ENCODE data around the gene KLC3.
"Not testable (repeated sequence)": the region's sequence is repeated elsewhere in the genome, so short reads cannot be mapped to it uniquely, and the experiment has no call there.

Gene KLC3

GRCh38 chr19:45314708-45315245 is 25.8 kb upstream of the KLC3 start:
- Histone ChIP-seq H3K27ac (no peak overlapping the region), H3K4me3 (no peak overlapping the region)

- H3K27ac ChIP-seq: no peak overlapping the region
- H3K4me3 ChIP-seq: no peak overlapping the region
Observed at GRCh38 chr19:45315304-45315703, 25.2 kb upstream of the KLC3 start.

DNA sequence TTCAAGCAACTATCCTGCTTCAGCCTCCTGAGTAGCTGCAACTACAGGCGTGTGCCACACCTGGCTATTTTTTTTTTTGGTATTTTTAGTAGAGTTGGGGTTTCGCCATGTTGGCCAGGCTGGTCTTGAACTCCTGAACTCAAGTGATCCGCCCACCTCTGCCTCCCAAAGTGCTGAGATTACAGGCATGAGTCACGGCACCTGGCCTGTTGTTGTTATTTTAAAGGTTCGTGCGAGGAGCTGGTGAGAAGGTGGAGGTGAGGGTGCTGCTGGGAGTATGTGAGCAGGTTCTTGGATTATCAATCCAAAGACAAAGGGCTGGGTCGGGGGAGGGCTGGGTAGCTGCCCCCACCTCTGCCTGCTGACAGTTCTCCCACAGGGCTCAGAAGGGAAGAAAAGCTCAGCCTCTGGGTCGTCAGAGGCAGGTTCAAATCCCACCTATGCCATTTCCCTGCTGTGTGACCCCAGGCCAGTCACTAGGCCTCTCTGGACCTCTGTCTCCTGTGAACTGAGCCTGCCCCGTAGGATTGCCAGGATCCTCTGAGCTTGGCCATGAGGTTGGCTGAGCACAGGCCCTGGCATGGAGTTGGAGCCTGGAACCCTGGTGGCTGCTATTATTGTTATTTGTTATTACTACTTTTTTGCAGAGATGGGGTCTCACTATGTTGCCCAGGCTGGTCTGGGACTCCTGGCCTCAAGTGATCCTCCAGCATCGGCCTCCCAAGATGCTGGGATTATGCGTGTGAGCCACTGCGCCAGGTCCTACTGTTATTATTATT is 19.4 kb upstream of the KLC3 start:
- H3K4me3 ChIP-seq: no peak overlapping the region
- no peak overlapping the region for H3K27ac ChIP-seq

GRCh38 chr19:45321848-45322247 is 18.7 kb upstream of the KLC3 start:
- no peak overlapping the region for H3K27ac ChIP-seq
- no peak overlapping the region for H3K4me3 ChIP-seq

- no peak overlapping the region for H3K27ac ChIP-seq
Observed at GRCh38 chr19:45322311-45322710, 18.2 kb upstream of the KLC3 start.

DNA sequence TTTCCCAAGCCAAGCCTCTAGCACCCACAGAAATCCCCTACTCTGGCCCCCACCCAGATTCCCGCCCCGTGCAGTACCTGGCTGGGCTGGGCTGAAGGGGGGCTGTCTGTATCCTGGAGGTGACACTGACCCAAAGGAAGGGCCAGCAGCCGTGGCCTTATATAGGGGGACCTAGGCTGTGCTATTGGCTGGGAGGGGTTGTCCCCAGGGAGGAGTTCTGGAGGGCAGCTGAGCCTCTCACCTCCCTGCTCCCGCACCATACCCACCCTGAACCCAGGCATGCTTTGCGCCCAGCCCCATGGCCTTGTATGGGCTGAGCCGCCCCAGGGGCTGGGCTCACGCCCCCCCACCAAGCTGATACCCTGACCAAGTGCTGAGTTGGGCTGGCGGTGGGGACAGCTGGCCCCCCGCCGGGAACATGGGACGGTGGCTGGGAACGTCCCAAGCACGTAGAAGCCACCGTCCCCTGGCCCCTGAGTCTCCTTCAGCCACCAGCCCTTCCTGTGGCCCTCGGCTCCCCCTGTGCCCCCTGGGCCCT is 17.7 kb upstream of the KLC3 start, which contains the start of gene CKM:
Gene CKM (minus strand): TSS at position 132 of the 538 bp plus-strand sequence. CDS start 3,162 bp downstream, outside the sequence.
- no peak within 1 kb of the TSS for H3K27ac ChIP-seq
- H3K4me3 ChIP-seq: no peak within 1 kb of the TSS

More at GRCh38 chr19:45322311-45322710, 18.2 kb upstream of the KLC3 start:
- H3K4me3 ChIP-seq: no peak overlapping the region

GRCh38 chr19:45323671-45324081 is 16.9 kb upstream of the KLC3 start:
- Histone ChIP-seq H3K4me3 (no peak overlapping the region), H3K27ac (no peak overlapping the region)

DNA sequence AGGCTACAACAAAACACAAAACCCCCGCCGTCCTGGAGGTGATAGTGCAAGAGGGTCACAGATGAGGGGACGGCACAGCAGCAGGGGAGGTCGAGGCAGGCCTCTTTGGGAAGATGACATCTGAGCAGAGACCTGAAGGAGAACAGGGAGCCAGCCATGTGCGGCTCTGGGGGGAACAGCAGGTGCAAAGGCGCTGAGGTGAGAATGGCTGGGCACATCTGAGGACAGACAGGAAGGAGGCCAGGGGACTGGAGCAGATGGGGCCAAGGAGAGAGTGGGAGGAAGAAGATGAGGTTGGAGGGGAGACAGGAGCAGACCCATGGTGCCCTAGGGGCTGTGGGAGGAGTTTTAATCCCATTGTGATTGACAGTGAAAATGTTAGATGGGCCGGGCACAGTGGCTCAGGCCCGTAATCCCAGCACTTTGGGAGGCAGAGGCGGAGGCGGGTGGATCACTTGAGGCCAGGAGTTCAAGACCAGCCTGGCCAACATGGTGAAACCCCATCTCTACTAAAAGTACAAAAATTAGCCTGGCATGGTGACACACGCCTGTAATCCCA is 16.1 kb upstream of the KLC3 start:
- H3K27ac ChIP-seq: no peak overlapping the region
- H3K4me3 ChIP-seq: no peak overlapping the region

- Histone ChIP-seq H3K4me3 (no peak overlapping the region), H3K27ac (no peak overlapping the region)
Observed at GRCh38 chr19:45327404-45328143, 13.0 kb upstream of the KLC3 start.

DNA sequence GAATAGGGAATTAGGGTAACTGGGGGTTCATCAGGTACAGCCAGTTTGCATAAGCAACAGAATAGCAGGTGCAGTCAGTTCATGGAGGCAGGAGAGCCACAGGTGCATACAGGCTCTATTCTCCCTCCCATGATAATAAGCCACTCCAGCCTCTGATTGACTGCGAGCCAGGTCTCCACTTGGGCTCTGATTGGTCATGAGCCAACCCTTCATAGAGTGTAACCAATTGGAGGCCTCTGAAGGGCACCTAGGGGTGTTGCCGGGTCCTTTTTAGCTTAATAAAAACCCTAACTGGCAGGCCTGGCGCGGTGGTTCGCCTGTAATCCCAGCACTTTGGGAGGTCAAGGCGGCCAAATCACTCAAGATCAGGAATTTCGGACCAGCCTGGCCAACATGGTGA is 9.1 kb upstream of the KLC3 start:
- Histone ChIP-seq H3K27ac (no peak overlapping the region), H3K4me3 (no peak overlapping the region)

- Histone ChIP-seq H3K4me3 (no peak overlapping the region), H3K27ac (no peak overlapping the region)
Observed at GRCh38 chr19:45333609-45334303, 6.8 kb upstream of the KLC3 start.

- H3K27ac ChIP-seq, H3K4me3 ChIP-seq: not testable (repeated sequence)
Observed at GRCh38 chr19:45334881-45335280, 5.7 kb upstream of the KLC3 start.

GRCh38 chr19:45336696-45337251 is 3.8 kb upstream of the KLC3 start:
- H3K27ac ChIP-seq: no peak overlapping the region
- H3K4me3 ChIP-seq: no peak overlapping the region

GRCh38 chr19:45339629-45340028 is 921 bp upstream of the KLC3 start:
- Histone ChIP-seq H3K4me3 (no peak overlapping the region), H3K27ac (no peak overlapping the region)

GRCh38 chr19:45340899-45341453 is 426 bp downstream of the KLC3 start:
- H3K27ac ChIP-seq: peak overlapping the region in 20 of 21 experiments; percentile 10 to 85 (median 68)
- H3K4me3 ChIP-seq: peak overlapping the region; percentile 34 to 67 (median 49)

DNA sequence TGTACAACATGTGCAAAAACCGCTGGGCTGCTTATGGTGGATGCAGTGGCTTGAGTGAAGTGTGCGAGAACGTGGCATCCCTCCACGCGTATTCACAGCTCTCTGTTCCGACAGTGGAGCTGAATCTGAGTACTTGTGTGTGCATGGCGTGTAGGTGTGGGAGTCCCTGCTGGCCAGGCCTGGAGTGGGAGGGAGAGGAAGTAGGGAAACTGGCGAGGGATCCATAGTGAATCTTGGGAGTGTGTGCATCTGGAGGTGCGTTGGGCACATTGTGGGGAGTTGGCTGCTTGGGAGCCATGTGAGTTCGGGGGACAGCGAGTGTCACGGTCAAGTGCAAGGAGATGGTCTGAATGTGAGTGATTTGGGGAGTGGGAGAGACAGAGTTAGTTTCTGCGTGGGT is 2.4 kb downstream of the KLC3 start:
- H3K4me3 ChIP-seq: no peak overlapping the region
- H3K27ac ChIP-seq: no peak overlapping the region

- Histone ChIP-seq H3K4me3 (peak overlapping the region in 1 of 7 experiments; percentile 1), H3K27ac (peak overlapping the region in 18 of 21 experiments; percentile 8 to 82 (median 58))
Observed at GRCh38 chr19:45344621-45345505, 4.3 kb downstream of the KLC3 start.

- peak overlapping the region in 1 of 7 experiments; percentile 1 for H3K4me3 ChIP-seq
- H3K27ac ChIP-seq: peak overlapping the region in 12 of 21 experiments; percentile 9 to 82 (median 64)
Observed at GRCh38 chr19:45345506-45345860, 4.9 kb downstream of the KLC3 start.

Data from skin epidermis (tissue), 12 donors.